Measurements from ENCODE around the gene MAPK4. TPM values are rescaled to one million over a fixed set of nuclear protein-coding genes. Genes with fewer than 3 reads are reported as not detected.
"Not testable (repeated sequence)": the region's sequence is repeated elsewhere in the genome, so short reads cannot be mapped to it uniquely, and the experiment has no call there.

MAPK4 gene
- polyA plus RNA-seq, 4 donors, result 0.22 to 0.92 (median 0.76) TPM

DNA sequence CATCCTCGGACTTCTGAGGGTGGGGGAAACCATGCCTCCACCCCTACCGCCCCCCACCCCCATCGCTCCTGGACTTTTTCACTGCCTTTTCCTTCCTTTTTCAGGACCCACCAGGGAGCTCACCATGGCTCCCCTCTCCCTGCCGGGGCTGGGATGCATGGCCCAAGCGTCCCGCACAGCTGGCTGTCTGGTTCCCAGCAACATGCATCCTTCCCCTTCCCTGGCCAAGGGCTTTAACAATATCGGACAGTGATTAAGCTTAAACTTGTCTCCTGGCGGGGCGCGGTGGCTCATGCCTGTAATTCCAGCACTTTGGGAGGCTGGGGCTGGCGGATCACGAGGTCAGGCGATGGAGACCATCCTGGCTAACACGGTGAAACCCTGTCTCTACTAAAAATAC, 215.8 kb downstream of the MAPK4 start:
- H3K4me3 ChIP-seq (ENCODE audit: low read depth in 1 of 3, low read length in 3 of 3), result no peak overlapping the region
- DNase-seq, result no peak
- no peaks in the 10 kb centered on the region for H3K4me1 ChIP-seq (ENCODE audit: control insufficient read depth in 3 of 3, insufficient read depth in 2 of 3, low read depth in 1 of 3, low read length in 2 of 3)
- H3K36me3 ChIP-seq (ENCODE audit: control insufficient read depth in 3 of 3, insufficient read depth in 2 of 3, low read depth in 1 of 3, low read length in 3 of 3), result no peaks in the 10 kb centered on the region
- H3K9me3 ChIP-seq (ENCODE audit: control insufficient read depth in 2 of 2, insufficient read depth in 1 of 2, low read depth in 1 of 2, low read length in 1 of 2), result peaks cover 0 to 2% of the 10 kb centered on the region in 2 donors
- peaks cover 0 to 3% (median 0%) of the 10 kb centered on the region in 3 donors for H3K27me3 ChIP-seq (ENCODE audit: control insufficient read depth in 3 of 3, insufficient read depth in 3 of 3, low read length in 3 of 3)
- no peak for FAIRE-seq
- no peak overlapping the region for H3K27ac ChIP-seq (ENCODE audit: low read depth in 1 of 3, low read length in 2 of 3)
- WGBS, 3 donors, result 90 to 93% (median 91%) methylated on average over 14 of the region's 14 CpGs

DNA sequence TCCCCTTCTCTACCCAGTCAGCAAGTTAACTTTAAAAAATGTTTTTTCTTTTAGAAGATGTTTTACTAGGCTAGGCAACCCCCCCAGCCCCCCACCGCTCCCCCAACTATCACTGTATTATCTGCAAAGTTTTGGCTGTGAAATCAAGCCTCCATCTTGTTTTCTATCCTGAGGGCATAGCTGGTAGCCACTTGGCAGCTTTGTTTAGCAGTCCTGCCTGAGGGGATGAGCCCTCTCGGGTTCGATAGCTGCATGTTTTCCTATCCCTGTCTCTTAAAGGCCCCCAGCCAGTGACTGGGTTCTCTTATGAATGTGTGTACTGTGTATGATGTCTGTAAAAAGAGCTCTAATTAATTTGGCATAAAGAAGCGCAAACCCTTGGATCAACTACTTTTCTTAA, 216.5 kb downstream of the MAPK4 start:
- Histone ChIP-seq H3K27ac (ENCODE audit: low read depth in 1 of 3, low read length in 2 of 3) (no peak overlapping the region), H3K9me3 (ENCODE audit: control insufficient read depth in 2 of 2, insufficient read depth in 1 of 2, low read depth in 1 of 2, low read length in 1 of 2) (peaks cover 0 to 2% of the 10 kb centered on the region in 2 donors), H3K27me3 (ENCODE audit: control insufficient read depth in 3 of 3, insufficient read depth in 3 of 3, low read length in 3 of 3) (peaks cover 0 to 3% (median 0%) of the 10 kb centered on the region in 3 donors), H3K36me3 (ENCODE audit: control insufficient read depth in 3 of 3, insufficient read depth in 2 of 3, low read depth in 1 of 3, low read length in 3 of 3) (no peaks in the 10 kb centered on the region), H3K4me1 (ENCODE audit: control insufficient read depth in 3 of 3, insufficient read depth in 2 of 3, low read depth in 1 of 3, low read length in 2 of 3) (no peaks in the 10 kb centered on the region), H3K4me3 (ENCODE audit: low read depth in 1 of 3, low read length in 3 of 3) (no peak overlapping the region)
- 79 to 93% (median 87%) methylated on average over 4 of the region's 4 CpGs for WGBS, 3 donors
- FAIRE-seq, result no peak
- no peak for DNase-seq

DNA sequence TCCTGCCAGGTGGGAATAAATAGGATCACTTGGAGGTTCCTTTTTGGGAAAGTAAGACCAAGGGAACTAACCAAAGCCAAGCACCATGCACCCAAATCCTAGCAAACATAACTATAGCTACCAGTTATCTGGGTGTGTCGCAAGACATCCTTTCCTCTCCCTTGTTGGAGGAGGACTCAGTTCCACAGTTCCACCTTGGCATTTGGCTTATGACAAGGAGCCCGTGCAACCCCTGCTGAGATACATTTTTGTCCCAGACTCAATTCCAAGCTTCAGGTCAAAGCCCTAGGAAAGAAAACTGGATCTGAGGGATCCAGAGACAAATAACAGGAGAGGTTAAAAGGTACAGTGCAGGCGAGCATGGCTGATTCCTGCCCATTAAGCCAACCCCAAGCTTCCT, 219.1 kb downstream of the MAPK4 start:
- not testable (repeated sequence) for H3K9me3 ChIP-seq (ENCODE audit: control insufficient read depth in 2 of 2, insufficient read depth in 1 of 2, low read depth in 1 of 2, low read length in 1 of 2); DNase-seq; H3K27me3 ChIP-seq (ENCODE audit: control insufficient read depth in 3 of 3, insufficient read depth in 3 of 3, low read length in 3 of 3); H3K27ac ChIP-seq (ENCODE audit: low read depth in 1 of 3, low read length in 2 of 3); H3K4me1 ChIP-seq (ENCODE audit: control insufficient read depth in 3 of 3, insufficient read depth in 2 of 3, low read depth in 1 of 3, low read length in 2 of 3); H3K36me3 ChIP-seq (ENCODE audit: control insufficient read depth in 3 of 3, insufficient read depth in 2 of 3, low read depth in 1 of 3, low read length in 3 of 3); H3K4me3 ChIP-seq (ENCODE audit: low read depth in 1 of 3, low read length in 3 of 3); FAIRE-seq
- WGBS, 3 donors, result 76 to 94% (median 87%) methylated on average over 3 of the region's 3 CpGs

Other genes starting within 250 kb of the MAPK4 start
- 1 to 10 TPM in 2 of 4 donors, under 1 TPM in 1, not detected in 1; 0.67 to 7.9 (median 5.8) TPM for gene SKA1, start 185.0 kb upstream of the MAPK4 start, polyA plus RNA-seq

Measured in small intestine (tissue), 7 donors.